WTC11 (cell line): Measurements from ENCODE around the gene CLDN6. TPM values are rescaled to one million over a fixed set of nuclear protein-coding genes. Genes with fewer than 3 reads are reported as not detected.

ENCODE experiments used
- ATAC-seq: fragments of 200-7000 bp; cut with Tn5 transposase; 2 replicates; pipeline ENCODE4 v1.10.0; 2021; ENCODE audit warnings: mild to moderate bottlenecking, moderate library complexity
- CTCF ChIA-PET: fragments of 300-600 bp; sonication (Branson Sonifier 250); formaldehyde crosslinking; loops from one replicate; lab custom pipeline; 2021; ENCODE audit warnings: antibody characterized with exemption; lab: Charles Lee
- POLR2A ChIA-PET: fragments of 350-600 bp; sonication (Branson Sonifier 250); formaldehyde crosslinking; loops from one replicate; lab custom pipeline; 2021; ENCODE audit warnings: antibody characterized with exemption; lab: Charles Lee
- DNase-seq: peaks from one replicate; pipeline ENCODE4 v3.0.0; 2021; ENCODE audit warnings: low spot score
- H3K27ac Mint-ChIP-seq: 2 replicates; pipeline ENCODE4 v1.8.0; 2021; ENCODE audit warnings: mixed read lengths
- H3K27me3 Mint-ChIP-seq: 2 replicates; pipeline ENCODE4 v1.8.0; 2021; ENCODE audit warnings: low read depth, mild to moderate bottlenecking, moderate library complexity, mixed read lengths
- H3K36me3 Mint-ChIP-seq: 2 replicates; pipeline ENCODE4 v1.8.0; 2021; ENCODE audit warnings: mixed read lengths
- H3K4me1 Mint-ChIP-seq: 2 replicates; pipeline ENCODE4 v1.8.0; 2022; ENCODE audit warnings: mixed read lengths
- H3K4me3 Mint-ChIP-seq: 2 replicates; pipeline ENCODE4 v1.8.0; 2021; ENCODE audit warnings: mild to moderate bottlenecking, moderate library complexity, mixed read lengths
- H3K9me3 Mint-ChIP-seq: 2 replicates; pipeline ENCODE4 v1.8.0; 2021; ENCODE audit warnings: mixed read lengths
- ARID4B ChIP-seq: sonication (generic); formaldehyde crosslinking; IDR thresholded peaks from 2 replicates; pipeline ENCODE4 v1.8.0; 2023; ENCODE audit warnings: missing genetic modification reagents, mild to moderate bottlenecking, borderline replicate concordance
- ATF2 ChIP-seq: sonication (generic); formaldehyde crosslinking; IDR thresholded peaks from 2 replicates; pipeline ENCODE4 v1.8.1; 2022; ENCODE audit warnings: low read depth, missing genetic modification reagents, borderline replicate concordance
- CTCF ChIP-seq: fragments of 200-600 bp; IDR thresholded peaks from 2 replicates; pipeline ENCODE4 v1.8.0; 2022; ENCODE audit warnings: antibody characterized with exemption
- ETV6 ChIP-seq: sonication (generic); formaldehyde crosslinking; IDR thresholded peaks from 2 replicates; pipeline ENCODE4 v1.8.1; 2022; ENCODE audit warnings: mild to moderate bottlenecking, missing genetic modification reagents
- FOXJ3 ChIP-seq: sonication (generic); formaldehyde crosslinking; IDR thresholded peaks from 2 replicates; pipeline ENCODE4 v1.9.0; 2021; ENCODE audit warnings: missing genetic modification reagents, mild to moderate bottlenecking, borderline replicate concordance
- FOXK1 ChIP-seq: sonication (generic); formaldehyde crosslinking; IDR thresholded peaks from 2 replicates; pipeline ENCODE4 v1.8.0; 2022; ENCODE audit warnings: mild to moderate bottlenecking, moderate library complexity, missing genetic modification reagents
- HMGA2 ChIP-seq: fragments of 250-450 bp; sonication (Bioruptor Pico); IDR thresholded peaks from 2 replicates; pipeline ENCODE4 v1.4.0; 2021; ENCODE audit warnings: mild to moderate bottlenecking, moderate library complexity
- JAZF1 ChIP-seq: fragments of 250-450 bp; sonication (Bioruptor Pico); IDR thresholded peaks from 2 replicates; pipeline ENCODE4 v1.9.0; 2021; ENCODE audit warnings: moderate library complexity, mild to moderate bottlenecking, inconsistent platforms
- NFATC4 ChIP-seq: fragments of 250-450 bp; sonication (Bioruptor Pico); IDR thresholded peaks from 2 replicates; pipeline ENCODE4 v1.9.0; 2021; ENCODE audit warnings: mild to moderate bottlenecking
- NR2C2 ChIP-seq: sonication (generic); formaldehyde crosslinking; IDR thresholded peaks from 2 replicates; pipeline ENCODE4 v1.8.0; 2022; ENCODE audit warnings: mild to moderate bottlenecking, missing genetic modification reagents
- SOX15 ChIP-seq: fragments of 250-450 bp; sonication (Bioruptor Pico); IDR thresholded peaks from 2 replicates; pipeline ENCODE4 v1.9.0; 2021; ENCODE audit warnings: mild to moderate bottlenecking
- TEAD1 ChIP-seq: sonication (generic); formaldehyde crosslinking; IDR thresholded peaks from 2 replicates; pipeline ENCODE4 v1.8.0; 2022; ENCODE audit warnings: mild to moderate bottlenecking, missing genetic modification reagents
- TP53 ChIP-seq: sonication (generic); formaldehyde crosslinking; IDR thresholded peaks from 2 replicates; pipeline ENCODE4 v1.8.1; 2023; ENCODE audit warnings: mild to moderate bottlenecking, missing genetic modification reagents
- ZBTB21 ChIP-seq: sonication (generic); formaldehyde crosslinking; IDR thresholded peaks from 2 replicates; pipeline ENCODE4 v1.8.1; 2023; ENCODE audit warnings: mild to moderate bottlenecking, missing genetic modification reagents, borderline replicate concordance
- ZMAT4 ChIP-seq: fragments of 250-450 bp; sonication (Bioruptor Pico); IDR thresholded peaks from 2 replicates; pipeline ENCODE4 v1.9.0; 2021; ENCODE audit warnings: mild to moderate bottlenecking
- ZNF138 ChIP-seq: sonication (generic); formaldehyde crosslinking; conservative IDR thresholded peaks from 2 replicates; pipeline ENCODE4 v1.8.1; 2022; ENCODE audit warnings: mild to moderate bottlenecking, moderate library complexity, missing genetic modification reagents
- ZNF232 ChIP-seq: sonication (generic); formaldehyde crosslinking; IDR thresholded peaks from 2 replicates; pipeline ENCODE4 v1.8.0; 2022; ENCODE audit warnings: mild to moderate bottlenecking, missing genetic modification reagents
- total RNA-seq: library from RNA; stranded (reverse); gene quantifications from 3 replicates; pipeline ENCODE4 v1.2.3, GENCODE V29; 2021
- TF ChIP-seq, protein P1 (sequence below): fragments of 250-450 bp; sonication (Bioruptor Pico); IDR thresholded peaks from 2 replicates; pipeline ENCODE4 v2.1.2; 2022; ENCODE audit warnings: mild to moderate bottlenecking, moderate library complexity
- TF ChIP-seq, protein P2 (sequence below): sonication (generic); formaldehyde crosslinking; IDR thresholded peaks from 2 replicates; pipeline ENCODE4 v1.8.0; 2022; ENCODE audit warnings: missing genetic modification reagents
- TF ChIP-seq, protein P3 (sequence below): sonication (generic); formaldehyde crosslinking; IDR thresholded peaks from 2 replicates; pipeline ENCODE4 v1.8.1; 2022; ENCODE audit warnings: low read depth, mild to moderate bottlenecking, moderate library complexity, missing genetic modification reagents, borderline replicate concordance

CLDN6 gene
- total RNA-seq, 1 experiment from 2014 or later: 746 TPM

GRCh38 chr16:2968738-2969544, 49.0 kb downstream of the CLDN6 start, which contains the start of gene PAQR4:
PAQR4 (plus strand) TSS chr16:2969348; CDS start chr16:2969675, 327 bp downstream.
- H3K4me1 Mint-ChIP-seq: peaks cover 27% of the 10 kb centered on the region
- H3K9me3 Mint-ChIP-seq: no peaks in the 10 kb centered on the region
- DNase-seq (peak; percentile 89), ATAC-seq (peak; percentile 62)
- H3K27me3 Mint-ChIP-seq: peaks cover 33% of the 10 kb centered on the region
- H3K27ac Mint-ChIP-seq: no peak within 1 kb of the TSS
- peak within 1 kb of the TSS; percentile 66 for H3K4me3 Mint-ChIP-seq
- ChIA-PET POLR2A (interaction anchor here (0.7 to 2.0 kb wide), 6 partner anchors 12 to 86 kb away, joined by 3 to 11 read pairs (median 8); partner anchors contain the start of genes FLYWCH2, PKMYT1 and TNFRSF12A), CTCF (interaction anchor here (0.7 to 4.2 kb wide), 18 partner anchors 8 to 161 kb away, joined by 3 to 46 read pairs (median 6); partner anchors contain the start of genes CLDN9 and PKMYT1)
- peaks cover 9% of the 10 kb centered on the region; the same call in 1 of the 2 replicates for H3K36me3 Mint-ChIP-seq
- no peak for TF ChIP-seq JAZF1 (CRISPR knock-in tag)
- no peak for TF ChIP-seq ZMAT4 (CRISPR knock-in tag)
- TF ChIP-seq TP53 (CRISPR knock-in tag): peak; percentile 82
- TF ChIP-seq SOX15: no peak
- TF ChIP-seq, protein P1, sequence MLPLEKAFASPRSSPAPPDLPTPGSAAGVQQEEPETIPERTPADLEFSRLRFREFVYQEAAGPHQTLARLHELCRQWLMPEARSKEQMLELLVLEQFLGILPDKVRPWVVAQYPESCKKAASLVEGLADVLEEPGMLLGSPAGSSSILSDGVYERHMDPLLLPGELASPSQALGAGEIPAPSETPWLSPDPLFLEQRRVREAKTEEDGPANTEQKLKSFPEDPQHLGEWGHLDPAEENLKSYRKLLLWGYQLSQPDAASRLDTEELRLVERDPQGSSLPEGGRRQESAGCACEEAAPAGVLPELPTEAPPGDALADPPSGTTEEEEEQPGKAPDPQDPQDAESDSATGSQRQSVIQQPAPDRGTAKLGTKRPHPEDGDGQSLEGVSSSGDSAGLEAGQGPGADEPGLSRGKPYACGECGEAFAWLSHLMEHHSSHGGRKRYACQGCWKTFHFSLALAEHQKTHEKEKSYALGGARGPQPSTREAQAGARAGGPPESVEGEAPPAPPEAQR (CRISPR knock-in tag): no peak
- TF ChIP-seq NFATC4 (CRISPR knock-in tag): no peak
- TF ChIP-seq NR2C2 (CRISPR knock-in tag): 0 out of 2 replicates have a peak, but pooled peaks have one; percentile 29
- TF ChIP-seq, protein P2, sequence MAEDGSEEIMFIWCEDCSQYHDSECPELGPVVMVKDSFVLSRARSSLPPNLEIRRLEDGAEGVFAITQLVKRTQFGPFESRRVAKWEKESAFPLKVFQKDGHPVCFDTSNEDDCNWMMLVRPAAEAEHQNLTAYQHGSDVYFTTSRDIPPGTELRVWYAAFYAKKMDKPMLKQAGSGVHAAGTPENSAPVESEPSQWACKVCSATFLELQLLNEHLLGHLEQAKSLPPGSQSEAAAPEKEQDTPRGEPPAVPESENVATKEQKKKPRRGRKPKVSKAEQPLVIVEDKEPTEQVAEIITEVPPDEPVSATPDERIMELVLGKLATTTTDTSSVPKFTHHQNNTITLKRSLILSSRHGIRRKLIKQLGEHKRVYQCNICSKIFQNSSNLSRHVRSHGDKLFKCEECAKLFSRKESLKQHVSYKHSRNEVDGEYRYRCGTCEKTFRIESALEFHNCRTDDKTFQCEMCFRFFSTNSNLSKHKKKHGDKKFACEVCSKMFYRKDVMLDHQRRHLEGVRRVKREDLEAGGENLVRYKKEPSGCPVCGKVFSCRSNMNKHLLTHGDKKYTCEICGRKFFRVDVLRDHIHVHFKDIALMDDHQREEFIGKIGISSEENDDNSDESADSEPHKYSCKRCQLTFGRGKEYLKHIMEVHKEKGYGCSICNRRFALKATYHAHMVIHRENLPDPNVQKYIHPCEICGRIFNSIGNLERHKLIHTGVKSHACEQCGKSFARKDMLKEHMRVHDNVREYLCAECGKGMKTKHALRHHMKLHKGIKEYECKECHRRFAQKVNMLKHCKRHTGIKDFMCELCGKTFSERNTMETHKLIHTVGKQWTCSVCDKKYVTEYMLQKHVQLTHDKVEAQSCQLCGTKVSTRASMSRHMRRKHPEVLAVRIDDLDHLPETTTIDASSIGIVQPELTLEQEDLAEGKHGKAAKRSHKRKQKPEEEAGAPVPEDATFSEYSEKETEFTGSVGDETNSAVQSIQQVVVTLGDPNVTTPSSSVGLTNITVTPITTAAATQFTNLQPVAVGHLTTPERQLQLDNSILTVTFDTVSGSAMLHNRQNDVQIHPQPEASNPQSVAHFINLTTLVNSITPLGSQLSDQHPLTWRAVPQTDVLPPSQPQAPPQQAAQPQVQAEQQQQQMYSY (CRISPR knock-in tag): peak; percentile 61
- no peak for TF ChIP-seq HMGA2 (CRISPR knock-in tag)
- 0 out of 2 replicates have a peak, but pooled peaks have one; percentile 66 for TF ChIP-seq ZNF138
- TF ChIP-seq TEAD1: peak; percentile 86
- TF ChIP-seq CTCF: no peak
- TF ChIP-seq ARID4B: peak; percentile 98
- TF ChIP-seq FOXJ3 (CRISPR knock-in tag): no peak
- TF ChIP-seq ATF2 (CRISPR knock-in tag): peak; percentile 75; the same call in 1 of the 2 replicates
- no peak; the same call in 1 of the 2 replicates for TF ChIP-seq ZBTB21 (CRISPR knock-in tag)
- TF ChIP-seq ETV6 (CRISPR knock-in tag): peak; percentile 96
- TF ChIP-seq, protein P3, sequence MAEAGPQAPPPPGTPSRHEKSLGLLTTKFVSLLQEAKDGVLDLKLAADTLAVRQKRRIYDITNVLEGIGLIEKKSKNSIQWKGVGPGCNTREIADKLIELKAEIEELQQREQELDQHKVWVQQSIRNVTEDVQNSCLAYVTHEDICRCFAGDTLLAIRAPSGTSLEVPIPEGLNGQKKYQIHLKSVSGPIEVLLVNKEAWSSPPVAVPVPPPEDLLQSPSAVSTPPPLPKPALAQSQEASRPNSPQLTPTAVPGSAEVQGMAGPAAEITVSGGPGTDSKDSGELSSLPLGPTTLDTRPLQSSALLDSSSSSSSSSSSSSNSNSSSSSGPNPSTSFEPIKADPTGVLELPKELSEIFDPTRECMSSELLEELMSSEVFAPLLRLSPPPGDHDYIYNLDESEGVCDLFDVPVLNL (CRISPR knock-in tag): peak; percentile 92
- peak; percentile 90 for TF ChIP-seq FOXK1 (CRISPR knock-in tag)
- peak; percentile 74; the same call in 1 of the 2 replicates for TF ChIP-seq ZNF232 (CRISPR knock-in tag)
